ENCODE data around the gene TARBP2.
"Not testable (repeated sequence)": the region's sequence is repeated elsewhere in the genome, so short reads cannot be mapped to it uniquely, and the experiment has no call there.

Gene TARBP2

GRCh38 chr12:53510181-53510812 is 9.2 kb downstream of the TARBP2 start:
- no peak overlapping the region for H3K4me3 ChIP-seq (ENCODE audit: low read depth, low read length)

DNA sequence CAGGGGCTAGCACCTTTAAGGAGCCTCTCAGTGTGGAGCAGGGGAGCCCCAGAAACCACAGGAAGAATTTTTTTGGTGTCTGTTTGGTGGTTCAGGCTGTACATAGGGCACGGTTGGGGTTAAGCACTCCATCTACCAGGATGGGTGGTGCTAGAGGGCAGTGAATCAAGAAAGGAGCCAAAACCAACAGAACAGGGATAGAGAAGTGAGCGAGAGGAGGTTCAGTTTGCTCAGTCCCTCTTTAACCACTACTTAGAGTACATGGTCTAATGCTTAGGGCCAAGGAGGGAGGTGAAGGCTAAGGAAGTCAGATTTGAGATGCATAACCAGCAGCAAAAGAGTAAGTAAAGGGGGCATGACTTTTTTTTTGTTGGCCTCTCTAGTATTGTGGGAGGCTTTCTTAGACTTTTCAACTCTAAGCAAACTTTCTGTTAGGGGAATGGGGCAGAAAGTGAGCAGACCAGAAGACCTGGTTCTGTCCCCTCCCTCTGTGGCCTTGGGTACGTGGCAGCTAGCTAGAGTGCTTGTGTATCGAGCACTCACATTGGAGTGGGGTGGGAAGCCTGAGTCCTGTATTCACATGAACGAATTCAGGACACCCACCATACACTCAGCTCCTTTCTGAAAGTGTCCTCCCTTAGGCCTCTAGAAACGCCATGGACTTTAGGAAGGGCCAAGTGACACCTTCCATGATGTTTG is 12.8 kb downstream of the TARBP2 start:
- no peak overlapping the region for H3K4me3 ChIP-seq (ENCODE audit: low read depth, low read length)

DNA sequence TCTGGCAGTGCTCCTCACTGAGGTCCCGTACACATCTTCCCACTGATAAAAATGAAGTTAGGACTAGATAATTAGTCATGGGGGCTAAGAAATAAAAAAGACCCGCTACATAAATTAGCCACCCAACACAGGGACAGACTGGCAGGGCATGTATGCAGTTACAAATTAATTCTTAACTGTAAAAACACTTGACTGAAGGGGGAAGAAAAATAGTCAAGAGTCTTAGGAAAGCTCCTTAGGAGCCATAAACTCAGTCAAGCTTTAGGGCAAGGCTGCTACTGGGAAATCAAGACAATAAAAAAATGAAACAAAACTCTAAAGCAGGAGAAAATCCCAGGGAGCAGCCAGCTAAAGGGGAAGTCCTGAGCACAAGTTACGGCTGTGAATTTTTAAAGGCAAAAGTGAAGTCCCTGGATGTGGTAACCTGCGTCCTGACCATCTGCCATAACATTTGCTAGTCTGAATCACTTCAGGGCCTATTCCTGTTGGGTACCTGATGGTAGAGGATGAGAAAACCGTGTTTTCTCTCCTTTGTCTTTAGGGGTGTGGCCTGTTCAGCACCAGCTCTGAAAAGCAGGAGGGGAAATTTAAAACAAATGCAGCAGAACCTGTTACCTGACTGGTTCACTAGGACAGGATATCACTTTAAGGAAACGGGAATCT is 13.7 kb downstream of the TARBP2 start:
- H3K4me3 ChIP-seq (ENCODE audit: low read depth, low read length), result no peak overlapping the region

GRCh38 chr12:53515291-53515680 is 14.2 kb downstream of the TARBP2 start:
- no peak overlapping the region for H3K4me3 ChIP-seq (ENCODE audit: low read depth, low read length)

GRCh38 chr12:53516758-53517455 is 15.8 kb downstream of the TARBP2 start:
- H3K4me3 ChIP-seq (ENCODE audit: low read depth, low read length), result no peak overlapping the region

DNA sequence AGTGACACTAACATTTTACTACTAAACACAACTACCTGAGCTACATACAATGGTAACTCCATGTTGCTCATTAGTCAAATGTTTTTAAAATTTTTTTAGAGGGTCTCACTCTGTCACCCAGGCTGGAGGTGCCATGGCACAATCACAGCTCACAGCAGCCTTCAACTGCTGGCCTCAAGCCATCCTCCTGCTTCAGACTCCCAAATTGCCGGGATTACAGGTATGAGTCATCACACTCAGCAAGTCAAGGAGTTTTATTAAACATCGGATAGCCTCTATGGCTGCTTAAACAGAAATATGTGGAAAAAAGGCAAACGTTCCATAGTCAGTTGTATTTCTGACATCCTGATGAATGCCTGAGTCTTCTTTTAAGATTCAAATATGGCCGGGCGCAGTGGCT is 17.3 kb downstream of the TARBP2 start:
- no peak overlapping the region for H3K4me3 ChIP-seq (ENCODE audit: low read depth, low read length)

DNA sequence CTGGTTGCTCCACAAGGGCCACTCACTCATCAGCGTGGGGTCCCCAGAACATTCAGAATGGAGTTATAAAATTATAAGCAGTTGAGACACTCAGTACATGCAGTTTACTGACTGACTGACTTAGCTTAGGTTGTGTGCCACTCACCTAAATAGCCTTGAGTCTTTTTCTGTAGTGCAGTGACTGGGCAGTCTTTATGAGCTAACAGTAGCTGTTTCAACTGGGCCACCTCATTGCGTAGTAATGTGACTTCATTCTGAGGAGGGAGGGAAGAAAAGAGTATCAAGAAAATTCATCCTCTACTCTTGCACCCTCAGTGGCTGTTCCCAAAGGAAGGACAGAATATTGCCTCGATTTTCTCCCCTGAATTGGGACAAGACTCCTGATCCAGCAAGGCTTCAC is 22.0 kb downstream of the TARBP2 start:
- no peak overlapping the region for H3K4me3 ChIP-seq (ENCODE audit: low read depth, low read length)

GRCh38 chr12:53524476-53524875 is 23.4 kb downstream of the TARBP2 start:
- H3K4me3 ChIP-seq (ENCODE audit: low read depth, low read length), result no peak overlapping the region

DNA sequence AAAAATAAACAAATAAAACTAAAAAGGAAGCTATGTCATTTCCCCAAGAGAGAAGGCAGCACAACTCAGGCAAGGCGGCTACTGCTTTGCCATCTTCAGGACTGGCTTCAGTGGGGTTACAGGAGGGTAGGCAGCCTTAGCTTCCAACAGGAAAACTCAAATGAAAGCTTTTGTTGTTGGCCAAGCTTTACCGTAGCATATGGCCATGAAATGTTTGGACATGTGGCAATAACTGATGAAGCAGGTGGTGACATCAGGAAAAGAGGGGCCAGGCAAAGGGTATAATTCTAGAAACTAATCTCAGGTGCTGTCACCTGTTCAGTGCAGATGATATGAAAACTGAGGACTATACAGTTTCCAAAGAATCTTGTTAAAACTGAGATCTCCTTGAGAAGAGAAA is 29.0 kb downstream of the TARBP2 start:
- no peak overlapping the region for H3K4me3 ChIP-seq (ENCODE audit: low read depth, low read length)

- no peak overlapping the region for H3K4me3 ChIP-seq (ENCODE audit: low read depth, low read length)
These were observed 29.8 kb downstream of the TARBP2 start for GRCh38 chr12:53530920-53531319.

DNA sequence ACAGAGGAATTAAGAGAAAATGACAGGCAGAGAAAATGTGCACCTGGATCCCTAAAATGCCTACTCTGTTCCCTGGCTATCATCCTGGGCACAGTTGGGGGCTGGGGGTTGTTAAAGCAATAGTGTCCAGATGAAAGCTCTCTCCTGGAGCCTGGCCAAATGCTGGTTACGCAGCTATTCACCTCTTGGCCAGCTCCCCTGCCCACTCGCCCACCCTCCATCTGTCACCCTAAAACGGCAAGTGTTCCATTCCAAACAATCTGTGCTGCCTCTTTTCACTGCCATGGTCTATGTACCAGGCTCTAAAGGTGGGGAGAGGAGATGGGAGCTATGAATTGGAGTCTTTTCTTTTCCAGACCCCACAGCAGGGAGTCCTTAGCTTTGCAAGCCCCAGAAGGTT is 30.9 kb downstream of the TARBP2 start:
- H3K4me3 ChIP-seq (ENCODE audit: low read depth, low read length), result no peak overlapping the region

DNA sequence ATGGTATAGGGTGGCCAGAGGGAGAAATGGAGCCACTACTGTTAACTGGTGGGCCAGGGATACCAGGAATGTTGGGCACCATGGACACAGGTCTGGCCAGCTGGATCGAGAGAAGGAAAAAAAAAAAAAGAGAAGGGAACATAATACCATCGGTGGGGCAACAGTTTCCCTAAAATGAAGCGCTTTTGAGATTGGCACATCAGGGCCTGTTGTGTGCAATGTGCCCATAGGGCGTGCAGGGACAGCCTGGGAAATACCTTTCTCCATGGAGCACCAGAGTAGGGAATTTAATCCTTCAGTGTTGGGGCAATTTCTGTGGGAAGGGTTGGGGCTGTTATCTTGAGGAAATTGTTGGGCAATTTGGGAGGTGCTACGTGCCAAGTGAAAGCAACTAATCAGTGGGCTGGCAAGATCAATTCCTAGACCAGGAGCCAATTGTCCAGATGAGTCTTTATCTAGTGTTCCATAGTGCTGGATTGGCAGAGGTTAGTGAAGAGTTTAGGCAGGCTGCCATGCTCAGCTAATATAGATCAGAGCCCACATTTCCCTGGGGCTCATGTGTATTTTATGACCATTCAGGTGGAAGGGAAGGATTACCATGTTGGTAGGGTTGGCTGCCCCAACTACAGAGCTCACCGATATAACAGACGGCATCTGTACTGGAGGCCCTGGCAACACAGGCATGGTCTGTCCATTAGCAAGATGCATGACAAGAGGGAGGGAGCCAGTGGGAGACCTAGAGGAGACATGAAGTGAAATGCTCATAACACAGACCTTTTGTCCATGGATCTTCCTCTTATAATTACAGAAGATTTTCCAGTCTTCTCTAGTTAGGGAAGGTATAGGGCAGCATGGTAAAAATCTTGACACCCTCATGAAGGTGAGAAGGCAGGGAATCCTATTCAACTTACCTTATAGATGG is 31.7 kb downstream of the TARBP2 start:
- no peak overlapping the region for H3K4me3 ChIP-seq (ENCODE audit: low read depth, low read length)

- H3K4me3 ChIP-seq (ENCODE audit: low read depth, low read length), result no peak overlapping the region
These were observed 32.4 kb downstream of the TARBP2 start for GRCh38 chr12:53533471-53533870.

DNA sequence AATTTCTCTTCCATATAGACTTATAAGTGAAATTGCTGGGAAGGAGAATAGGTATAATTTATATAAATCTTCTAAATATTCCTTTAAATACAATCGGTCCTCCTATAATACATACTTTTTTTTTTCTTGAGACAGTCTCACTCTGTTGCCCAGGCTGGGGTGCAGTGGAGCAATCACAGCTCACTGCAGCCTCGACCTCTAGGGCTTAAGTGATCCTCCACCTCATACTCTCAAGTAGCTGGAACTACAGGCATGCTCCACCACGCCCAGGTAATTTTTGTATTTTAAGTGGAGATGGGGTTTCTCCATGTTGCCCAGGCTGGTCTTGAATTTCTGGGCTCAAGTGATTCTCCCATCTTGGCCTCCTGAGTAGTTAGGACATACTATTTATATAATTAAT is 35.9 kb downstream of the TARBP2 start:
- no peak overlapping the region for H3K4me3 ChIP-seq (ENCODE audit: low read depth, low read length)

GRCh38 chr12:53538209-53538689 is 37.2 kb downstream of the TARBP2 start:
- no peak overlapping the region for H3K4me3 ChIP-seq (ENCODE audit: low read depth, low read length)

- H3K4me3 ChIP-seq (ENCODE audit: low read depth, low read length), result no peak overlapping the region
These were observed 38.4 kb downstream of the TARBP2 start for GRCh38 chr12:53539526-53539925.

DNA sequence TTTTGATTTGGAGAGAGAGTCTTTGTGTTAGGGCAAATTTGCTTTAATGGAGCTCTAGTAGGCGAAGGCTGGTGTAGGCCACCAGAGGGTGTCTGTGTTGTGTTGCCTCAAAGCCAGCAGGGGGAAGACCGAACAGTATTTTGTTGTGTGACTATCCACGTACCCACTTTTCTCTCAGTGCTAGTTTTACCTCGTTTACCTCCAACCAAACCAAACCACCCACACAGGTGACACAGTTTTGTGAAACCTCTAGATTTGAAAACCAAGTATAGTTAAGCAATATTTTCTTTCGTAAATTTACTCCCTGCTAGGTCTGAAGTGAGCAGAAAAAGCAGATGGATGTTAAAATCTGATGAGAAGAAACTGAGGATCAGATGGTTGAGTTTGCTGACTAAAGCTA is 42.5 kb downstream of the TARBP2 start:
- H3K4me3 ChIP-seq (ENCODE audit: low read depth, low read length), result no peak overlapping the region

DNA sequence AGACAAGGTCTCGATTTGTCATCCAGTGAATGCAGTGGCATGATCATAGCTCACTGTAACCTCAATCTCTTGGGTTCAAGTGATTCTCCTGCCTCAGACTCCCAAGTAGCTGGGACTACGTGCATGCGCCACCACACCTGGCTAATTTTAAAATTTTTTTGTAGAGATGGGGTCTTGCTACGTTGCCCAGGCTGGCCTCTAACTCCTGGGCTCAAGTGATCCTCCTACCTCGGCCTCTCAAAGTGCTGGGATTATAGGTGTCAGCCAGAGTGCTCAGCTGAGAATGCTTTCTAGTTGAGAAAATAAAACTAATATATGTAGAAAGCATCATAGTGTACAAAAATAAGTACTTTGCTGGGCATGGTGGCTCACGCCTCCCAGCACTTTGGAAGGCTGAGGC is 47.3 kb downstream of the TARBP2 start:
- not testable (repeated sequence) for H3K4me3 ChIP-seq (ENCODE audit: low read depth, low read length)

GRCh38 chr12:53550131-53550530 is 49.0 kb downstream of the TARBP2 start:
- H3K4me3 ChIP-seq (ENCODE audit: low read depth, low read length), result not testable (repeated sequence)

GRCh38 chr12:53550595-53550994 is 49.5 kb downstream of the TARBP2 start:
- H3K4me3 ChIP-seq (ENCODE audit: low read depth, low read length), result no peak overlapping the region

- H3K4me3 ChIP-seq (ENCODE audit: low read depth, low read length), result no peak overlapping the region
These were observed 50.8 kb downstream of the TARBP2 start for GRCh38 chr12:53551889-53552291.

All from iPS-11a (cell line).